HG02678 (cell line): Measurements from ENCODE around the gene MYB.

ENCODE experiments used
- ATAC-seq: cut with Tn5 transposase; IDR thresholded peaks from one replicate; pipeline ENCODE4 v1.9.1; 2021; ENCODE audit warnings: mild to moderate bottlenecking, moderate library complexity; ENCODE audit not compliant: unreplicated experiment

MYB gene

GRCh38 chr6:135219346-135219745 lies 38.2 kb downstream of the MYB start:
- no peak for ATAC-seq

- ATAC-seq = no peak
Observed at GRCh38 chr6:135221042-135221441, 39.9 kb downstream of the MYB start.

- no peak for ATAC-seq
Observed at GRCh38 chr6:135221505-135221904, 40.4 kb downstream of the MYB start.

- ATAC-seq = no peak
Observed at GRCh38 chr6:135222623-135223022, 41.5 kb downstream of the MYB start.

GRCh38 chr6:135224037-135224647 lies 43.0 kb downstream of the MYB start:
- ATAC-seq = no peak

GRCh38 chr6:135225911-135226310 lies 44.8 kb downstream of the MYB start:
- no peak for ATAC-seq

GRCh38 chr6:135226537-135226936 lies 45.4 kb downstream of the MYB start:
- peak; percentile 82 for ATAC-seq

- ATAC-seq = no peak
Observed at GRCh38 chr6:135227349-135227748, 46.2 kb downstream of the MYB start.

GRCh38 chr6:135227758-135228157 lies 46.6 kb downstream of the MYB start:
- no peak for ATAC-seq

GRCh38 chr6:135228486-135228885 lies 47.4 kb downstream of the MYB start:
- ATAC-seq = peak; percentile 43

- no peak for ATAC-seq
Observed at GRCh38 chr6:135229996-135230395, 48.9 kb downstream of the MYB start.

- ATAC-seq = no peak
Observed at GRCh38 chr6:135230711-135231468, 49.8 kb downstream of the MYB start.

- no peak for ATAC-seq
Observed at GRCh38 chr6:135231469-135231844, 50.3 kb downstream of the MYB start.

GRCh38 chr6:135233686-135234491 lies 52.8 kb downstream of the MYB start:
- peak; percentile 73 for ATAC-seq

GRCh38 chr6:135234492-135234780 lies 53.3 kb downstream of the MYB start:
- ATAC-seq = no peak

- ATAC-seq = no peak
Observed at GRCh38 chr6:135235716-135236115, 54.6 kb downstream of the MYB start.

GRCh38 chr6:135236319-135236718 lies 55.2 kb downstream of the MYB start:
- ATAC-seq = no peak

GRCh38 chr6:135236732-135237131 lies 55.6 kb downstream of the MYB start:
- ATAC-seq = no peak

GRCh38 chr6:135240711-135241110 lies 59.6 kb downstream of the MYB start:
- ATAC-seq = no peak

GRCh38 chr6:135243871-135244796 lies 63.0 kb downstream of the MYB start:
- ATAC-seq = no peak

GRCh38 chr6:135244805-135245204 lies 63.7 kb downstream of the MYB start:
- ATAC-seq = no peak
